NCI-H526 treated with DMSO at 0.1 percent for 48 hours (cell line): ENCODE results near the gene GCN1.

Experiments used
- DNase-seq: peaks from one replicate; lab custom pipeline; 2025; lab: John Stamatoyannopoulos, UW

Gene GCN1

DNA sequence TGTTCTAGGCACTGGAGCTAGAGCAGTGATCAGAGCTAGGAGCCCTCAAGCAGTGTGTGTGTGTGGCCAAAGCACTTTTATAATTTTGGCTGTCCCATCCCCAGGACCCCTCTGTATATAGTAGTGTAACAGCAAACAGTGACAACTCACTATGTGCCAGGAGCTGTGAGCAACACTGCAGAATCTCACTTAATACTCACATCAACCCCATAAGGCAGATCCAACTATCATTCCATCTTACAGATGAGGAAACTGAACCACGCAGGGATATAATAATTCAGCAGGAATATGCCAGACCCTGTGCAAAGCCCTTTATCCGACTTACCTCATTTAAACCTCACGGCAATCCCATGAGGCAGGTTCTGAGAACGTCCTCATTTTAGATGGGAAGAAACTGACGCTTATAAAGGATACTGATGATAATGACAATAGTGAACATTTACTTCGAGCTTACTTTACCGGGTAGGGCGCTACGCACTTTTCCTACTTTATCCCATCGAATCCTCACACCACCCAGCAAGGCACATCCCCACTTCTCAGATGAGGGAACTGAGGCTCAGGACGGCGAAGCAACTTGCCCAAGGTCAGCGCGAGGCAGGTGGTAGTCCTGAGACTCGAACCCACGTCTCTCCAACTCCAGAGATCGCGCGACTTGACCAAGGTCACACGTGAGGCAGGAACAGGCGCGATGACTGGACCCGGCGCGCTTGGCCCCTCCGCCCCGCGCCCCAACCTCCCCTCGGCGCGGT, 78.6 kb downstream of the GCN1 start:
- DNase-seq = no peak

DNA sequence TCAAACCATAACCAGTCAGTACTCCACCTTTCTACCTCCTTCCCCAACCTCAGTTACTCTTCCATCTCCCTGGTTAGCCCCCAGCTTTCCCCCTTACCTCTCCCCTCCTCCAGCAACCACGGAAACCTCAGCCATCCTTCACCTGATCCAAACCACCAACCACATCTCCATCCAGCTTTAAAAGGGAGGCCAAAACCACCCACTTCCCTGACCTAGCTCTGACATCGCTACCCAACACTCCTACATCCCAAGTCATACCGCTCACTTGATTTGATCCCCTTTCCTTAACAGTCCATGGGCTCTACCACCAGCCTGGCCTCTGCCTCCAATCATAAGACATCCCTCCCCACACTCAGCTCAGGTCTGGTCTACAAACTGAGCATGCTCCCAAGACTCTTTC, 79.4 kb downstream of the GCN1 start:
- DNase-seq = no peak

DNA sequence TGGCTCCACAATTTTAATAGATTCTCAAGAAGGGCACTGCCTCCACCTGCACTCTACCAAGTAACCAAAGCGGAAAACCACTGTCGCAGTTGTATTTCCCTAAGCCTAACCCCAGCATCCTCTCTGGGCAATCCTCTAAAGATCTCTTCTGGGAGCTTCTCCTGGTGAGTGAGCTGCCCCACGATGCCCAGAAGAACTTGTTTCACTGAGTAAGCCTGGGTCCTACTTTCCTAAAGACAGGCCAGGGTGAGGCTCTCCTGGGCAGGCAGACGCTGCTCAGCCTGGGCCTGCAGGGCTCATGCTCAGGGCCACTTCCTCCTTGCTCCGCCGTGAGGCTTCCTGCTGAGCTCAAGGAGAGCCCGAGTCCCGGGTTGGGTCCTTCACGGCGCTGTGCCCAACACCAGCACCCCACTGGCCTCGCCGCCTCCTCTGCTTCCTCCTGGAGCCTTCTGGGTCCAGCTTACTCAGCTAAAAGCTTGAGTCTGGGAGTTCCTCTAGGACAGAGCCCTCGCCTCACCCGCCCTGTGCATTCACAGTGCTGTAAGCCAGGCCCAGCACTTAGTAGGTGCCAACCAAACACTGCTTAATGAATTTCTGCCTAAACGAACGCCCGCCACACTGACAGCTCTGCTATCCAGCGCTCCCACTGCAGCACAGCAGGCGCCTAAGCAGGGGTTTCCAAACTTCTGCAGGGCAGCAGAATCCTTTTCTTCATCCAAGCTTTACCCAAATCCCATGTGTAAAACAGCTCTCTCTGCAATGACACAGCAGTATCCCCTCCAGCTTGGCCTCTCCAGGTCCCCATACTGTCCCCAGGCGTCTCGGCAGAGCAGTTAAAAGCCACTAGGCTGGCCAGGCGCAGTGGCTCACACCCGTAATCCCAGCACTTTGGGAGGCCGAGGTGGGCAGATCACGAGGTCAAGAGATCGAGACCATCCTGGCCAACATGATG, 83.7 kb downstream of the GCN1 start:
- DNase-seq = no peak

DNA sequence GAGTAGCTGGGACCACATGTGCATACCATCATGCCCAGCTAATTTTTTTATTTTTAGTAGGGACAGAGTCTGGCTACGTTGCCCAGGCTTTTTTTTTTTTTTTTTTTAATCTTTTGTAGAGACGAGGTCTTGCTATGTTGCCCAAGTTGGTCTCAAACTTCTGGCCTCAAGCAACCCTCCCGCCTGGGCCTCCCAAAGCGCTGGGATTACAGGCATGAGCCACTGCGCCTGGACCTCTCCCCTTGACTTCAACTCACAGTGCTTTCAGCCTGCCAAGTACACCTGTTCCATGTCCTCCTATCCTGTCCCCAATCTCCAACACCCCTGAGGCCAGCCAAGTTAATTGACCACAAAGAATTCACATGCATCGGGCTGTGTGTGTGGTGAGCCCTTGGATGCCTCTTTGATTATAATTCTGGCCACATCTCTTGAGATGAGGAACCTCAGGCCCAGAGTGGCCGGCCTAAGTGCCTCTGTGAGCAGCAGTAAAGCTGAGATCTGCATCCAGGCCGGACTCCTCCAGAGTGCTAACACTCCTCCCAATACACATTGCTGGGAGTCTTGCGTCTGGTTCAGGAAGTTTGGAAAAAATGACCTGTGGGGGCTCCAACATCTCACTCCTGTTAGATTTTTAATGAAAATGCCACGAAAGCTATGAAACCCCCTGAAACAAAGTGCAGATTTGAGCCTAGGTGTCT, 84.8 kb downstream of the GCN1 start:
- no peak for DNase-seq

DNA sequence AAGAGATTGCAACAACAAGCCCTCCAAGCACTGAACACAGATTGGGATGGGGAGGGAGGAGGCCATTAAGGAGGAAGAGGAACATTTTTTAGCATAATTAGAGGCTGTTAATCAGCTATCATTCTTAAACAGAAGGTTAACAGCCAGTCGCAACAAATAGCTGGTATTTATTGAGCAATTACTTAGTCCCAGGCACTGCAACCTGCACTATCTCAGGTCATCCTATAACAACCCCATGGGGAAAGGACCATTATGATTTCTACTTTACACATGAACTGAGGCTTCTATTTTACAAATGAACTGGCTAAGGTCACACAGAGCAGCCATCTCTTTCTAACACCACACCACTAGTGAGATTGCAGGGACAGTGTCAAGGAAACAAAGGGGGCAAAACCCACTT, 88.4 kb downstream of the GCN1 start:
- DNase-seq = no peak

DNA sequence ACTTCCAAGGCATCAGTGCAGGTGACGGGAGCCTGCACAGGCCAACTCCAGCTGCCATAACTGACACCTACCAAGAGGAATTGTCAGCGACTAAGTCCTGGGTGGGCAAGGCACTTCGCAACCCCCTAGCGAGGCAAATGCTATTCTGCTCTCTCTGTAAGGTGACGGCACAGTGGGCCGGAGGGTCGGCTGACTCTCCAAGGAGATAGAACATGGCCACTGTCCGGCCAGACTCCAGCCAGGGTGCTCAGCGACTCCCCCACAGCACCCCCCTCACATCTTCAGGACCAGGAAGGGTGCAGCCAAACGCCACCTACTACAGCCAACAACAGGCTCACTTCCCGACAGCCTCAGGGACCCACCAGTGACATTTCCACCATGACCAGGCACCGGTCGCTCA, 91.1 kb downstream of the GCN1 start:
- no peak for DNase-seq

DNA sequence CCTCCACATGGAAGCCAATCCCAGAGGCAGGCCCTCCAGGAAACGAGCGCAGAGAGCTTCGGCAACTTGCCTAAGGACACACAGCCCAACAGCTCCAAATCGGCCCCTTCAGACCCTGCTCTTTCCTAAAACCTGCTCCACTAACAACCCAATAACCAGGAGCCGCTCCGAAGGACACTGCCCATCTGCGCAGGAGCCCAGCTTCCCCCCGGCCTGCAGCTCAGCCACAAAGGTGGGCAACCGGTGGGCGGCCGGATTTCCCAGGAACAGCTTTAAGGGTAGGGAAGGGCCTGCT, 91.5 kb downstream of the GCN1 start:
- no peak for DNase-seq

DNA sequence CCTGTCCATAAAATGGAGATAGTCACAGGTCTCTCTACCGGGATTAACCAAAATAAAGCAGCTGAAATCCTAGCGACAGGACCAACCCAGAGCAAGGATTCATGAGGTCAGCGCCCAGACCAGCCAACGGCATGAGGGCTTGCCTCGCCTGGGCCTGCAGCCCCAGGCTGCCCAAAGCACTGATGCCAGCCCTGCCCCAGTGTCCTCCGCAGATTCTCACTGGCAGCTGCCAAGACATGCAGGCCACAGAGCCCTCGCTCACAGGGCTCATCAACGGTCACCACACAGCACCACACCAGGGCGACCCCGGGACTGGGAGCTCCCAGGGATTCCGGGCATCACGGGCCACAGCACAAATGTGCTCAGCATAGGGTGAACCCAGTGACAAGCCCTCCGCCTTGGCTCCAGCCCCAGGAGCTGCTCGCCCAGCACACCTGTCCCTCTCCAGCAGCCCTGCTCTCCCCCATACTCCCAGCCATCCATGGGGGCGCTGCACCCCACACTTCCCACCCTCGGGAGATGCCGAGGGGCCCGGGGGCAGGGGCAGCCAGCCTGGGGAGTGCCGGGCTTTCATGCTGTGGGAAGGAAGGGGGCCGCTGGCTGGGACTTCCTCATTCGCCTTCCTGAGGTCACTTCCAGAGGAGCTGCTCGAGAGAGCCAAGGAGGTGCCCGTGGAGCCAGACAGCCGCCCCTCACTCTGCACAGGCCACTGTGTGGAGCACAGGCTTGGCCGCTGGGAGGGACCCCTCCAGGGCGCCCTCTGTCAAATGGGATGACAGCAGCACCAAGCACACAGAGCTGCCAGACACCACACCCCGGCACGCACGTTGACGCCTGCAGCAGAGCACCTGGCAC, 92.1 kb downstream of the GCN1 start:
- no peak for DNase-seq

DNA sequence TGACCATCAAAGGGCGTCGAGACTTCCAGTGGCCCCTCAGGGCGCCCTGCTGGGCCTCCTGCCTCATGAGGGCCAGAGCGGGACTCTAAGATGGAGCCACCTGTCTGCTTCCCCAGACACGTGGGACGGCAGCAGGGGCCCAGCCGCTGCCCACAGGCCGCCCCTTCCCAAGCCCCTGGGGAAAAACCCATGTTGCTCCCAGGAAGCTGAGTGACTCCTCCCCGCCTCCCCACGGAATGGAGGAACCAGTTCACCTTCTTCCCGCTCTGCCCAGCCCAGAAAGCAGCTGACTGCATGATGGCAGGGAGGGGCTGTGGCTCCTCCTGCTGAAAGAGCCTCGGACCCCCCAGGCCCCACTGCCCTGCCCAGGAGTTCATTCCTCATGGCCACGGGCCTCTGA, 92.9 kb downstream of the GCN1 start:
- no peak for DNase-seq

DNA sequence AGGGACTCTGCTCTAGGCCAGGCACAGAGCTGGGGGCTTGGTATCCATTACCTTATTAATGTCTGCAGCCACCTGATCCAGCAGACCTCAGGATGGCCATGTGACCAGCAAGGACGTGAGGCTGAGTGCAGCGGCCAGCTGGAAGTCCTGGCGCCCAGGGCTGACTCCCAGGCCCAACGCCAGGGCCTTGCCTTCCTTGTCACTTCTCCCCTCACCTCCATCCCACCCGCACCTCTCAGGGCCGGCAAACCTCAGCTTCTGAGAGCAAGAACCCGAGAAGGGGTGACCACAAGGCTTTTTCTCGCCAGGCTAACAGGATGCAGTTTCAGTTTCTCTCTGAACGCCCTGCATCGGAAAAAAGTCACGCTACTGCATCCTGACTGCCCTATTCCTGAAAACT, 93.3 kb downstream of the GCN1 start:
- DNase-seq = no peak

DNA sequence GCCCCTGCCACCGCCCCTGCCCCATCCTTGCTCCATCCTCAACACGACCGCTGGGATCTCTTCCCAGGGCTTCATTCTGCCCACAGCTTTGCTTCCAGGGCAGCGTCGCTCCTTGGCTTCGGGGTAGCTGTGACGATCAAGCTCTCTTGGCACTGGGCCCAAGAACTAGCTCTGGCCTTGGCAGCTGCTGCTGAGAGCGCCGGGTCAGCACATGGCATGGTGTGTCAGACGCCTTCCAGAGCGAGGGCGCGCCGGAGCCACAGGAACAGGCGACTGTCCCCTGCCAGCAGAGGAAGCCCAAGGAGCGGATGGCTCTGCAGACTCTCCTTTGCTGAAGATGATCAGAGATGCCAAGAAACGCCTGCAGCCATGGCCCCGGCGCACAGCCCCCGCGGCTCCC, 93.9 kb downstream of the GCN1 start:
- DNase-seq = no peak

DNA sequence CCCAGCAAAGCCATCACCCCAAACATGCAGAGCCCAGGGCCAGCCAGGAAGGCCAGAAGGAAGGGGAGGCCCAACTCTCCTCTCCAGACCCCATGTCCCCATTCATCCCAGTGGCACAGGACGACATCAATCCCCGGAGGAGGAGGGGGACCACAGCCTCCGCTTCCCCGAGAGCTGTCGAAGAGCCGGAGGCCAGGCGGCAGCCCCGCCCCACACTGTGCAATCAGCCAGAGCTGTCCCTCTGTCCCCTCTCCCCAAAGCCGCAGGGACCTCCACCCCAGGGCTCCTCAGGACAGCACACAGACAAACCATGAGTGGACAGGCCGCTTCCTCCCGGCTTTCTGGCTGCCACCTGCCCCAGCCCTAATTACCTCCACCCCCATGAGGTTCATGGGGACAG, 94.8 kb downstream of the GCN1 start:
- no peak for DNase-seq

DNA sequence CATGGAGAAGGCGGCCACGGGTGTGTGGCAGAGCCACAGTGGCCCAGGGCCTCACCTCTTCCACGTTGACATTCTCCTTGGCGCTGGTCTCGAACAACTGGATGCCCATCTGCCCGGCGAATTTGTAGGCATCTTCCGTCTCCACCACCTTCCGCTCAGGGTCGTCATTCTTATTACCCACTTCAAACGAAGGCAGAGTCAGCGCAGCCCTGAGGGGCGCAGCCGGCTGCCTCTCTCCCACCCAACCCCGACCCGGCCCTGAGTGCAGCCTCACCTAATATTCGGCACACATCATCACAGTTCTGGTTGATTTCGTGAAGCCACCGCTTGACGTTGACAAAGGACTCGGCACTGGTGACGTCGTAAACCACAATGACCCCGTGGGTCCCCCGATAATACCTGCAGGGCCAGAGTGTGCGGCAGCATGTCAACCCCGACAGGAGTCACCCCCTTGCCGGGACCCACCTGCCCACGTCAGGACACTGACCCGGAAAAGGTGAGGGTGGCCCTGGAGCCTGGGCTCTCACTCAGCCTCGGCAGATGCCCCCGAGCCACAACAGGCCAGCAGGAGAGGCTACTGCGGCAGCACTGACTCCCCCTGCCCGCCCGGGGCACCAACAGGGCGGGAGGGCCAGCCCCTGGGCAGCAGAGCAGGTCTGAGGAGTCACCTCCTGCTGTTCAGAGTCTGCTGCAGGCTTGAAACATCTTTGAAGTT, 95.6 kb downstream of the GCN1 start:
- DNase-seq = no peak

DNA sequence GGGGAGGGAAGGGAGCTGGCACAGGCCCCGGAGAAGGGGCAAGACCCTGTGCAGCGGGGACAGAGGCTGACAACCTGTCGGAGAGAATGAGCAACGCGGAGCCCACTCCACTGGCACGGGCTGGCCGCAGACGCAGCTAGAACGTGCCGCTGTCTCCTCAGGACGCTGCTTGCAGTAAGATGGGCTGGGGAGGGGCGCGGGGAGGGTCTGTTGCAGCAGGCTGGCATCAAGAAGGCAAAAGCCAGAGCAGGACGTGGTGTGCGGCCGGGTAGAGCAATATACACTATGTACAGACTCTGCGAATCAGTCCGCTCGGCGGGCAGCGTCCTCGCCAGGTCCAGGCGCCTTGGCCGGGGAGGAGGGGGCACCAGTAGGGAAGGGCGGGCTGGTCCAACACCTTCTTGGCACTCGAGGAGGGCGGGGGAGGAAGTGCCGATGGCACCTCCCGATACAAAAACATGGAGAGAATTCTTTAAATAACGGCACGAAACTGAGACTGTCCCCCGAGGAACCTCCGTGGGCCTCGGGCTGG, 97.8 kb downstream of the GCN1 start:
- DNase-seq = no peak

DNA sequence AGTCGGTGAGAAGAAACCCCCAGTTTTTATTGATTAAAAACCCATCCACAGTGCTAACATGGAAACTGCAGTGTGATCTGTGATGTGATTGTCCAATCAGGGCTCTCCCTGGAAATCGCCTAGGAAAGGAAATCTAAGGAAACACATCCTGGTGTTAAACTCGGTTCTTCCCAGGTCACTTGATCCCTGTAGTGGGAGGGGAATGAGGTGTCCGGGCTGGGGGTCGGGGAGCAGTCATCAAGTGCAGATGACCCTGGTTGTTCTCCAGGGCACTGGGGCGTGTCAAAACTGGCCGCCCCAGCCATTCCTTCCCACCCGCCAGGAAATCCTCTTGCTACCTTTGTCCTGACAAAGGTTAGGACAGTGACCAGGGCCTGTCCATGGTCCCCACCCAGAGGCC, 98.8 kb downstream of the GCN1 start:
- no peak for DNase-seq

DNA sequence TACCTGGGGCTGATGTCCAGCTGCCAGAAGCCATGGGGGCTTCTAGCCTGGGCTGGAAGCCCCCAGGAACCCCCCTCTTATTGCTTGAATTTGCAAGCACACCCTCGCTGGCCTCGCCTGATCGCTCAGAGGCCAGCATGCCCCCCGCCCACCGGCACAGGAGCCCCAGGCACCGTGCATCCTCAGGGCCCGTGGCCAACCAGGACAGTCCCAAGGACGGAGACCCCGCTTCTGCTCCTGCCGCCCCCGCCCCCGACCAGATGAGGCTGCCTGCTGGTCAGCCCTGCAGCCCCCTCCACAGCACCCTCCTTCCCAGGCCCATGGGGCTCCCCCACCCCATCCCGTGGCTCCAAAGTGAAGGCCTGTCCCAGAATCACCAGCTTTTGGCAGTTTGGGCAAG, 99.2 kb downstream of the GCN1 start:
- DNase-seq = no peak

DNA sequence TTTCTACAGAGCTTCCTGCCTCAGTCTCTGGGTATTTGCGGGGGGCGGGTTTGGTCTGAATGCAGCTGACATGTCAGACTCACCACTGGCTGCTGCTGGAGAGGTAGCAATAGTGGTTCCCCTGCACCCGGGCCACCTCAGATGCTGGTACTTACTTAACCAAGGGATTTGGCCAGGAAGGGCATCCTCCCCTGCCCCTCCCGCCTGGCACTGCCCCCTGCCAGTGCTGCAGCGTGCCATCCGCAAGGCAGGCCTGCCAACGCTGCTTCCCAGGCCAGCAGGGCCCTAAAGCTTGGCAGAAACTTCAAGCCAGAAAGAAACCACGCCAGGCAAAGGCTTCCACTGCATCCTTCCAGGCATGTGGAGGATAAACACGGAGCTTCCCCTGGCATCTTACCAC, 100.0 kb downstream of the GCN1 start:
- no peak for DNase-seq

DNA sequence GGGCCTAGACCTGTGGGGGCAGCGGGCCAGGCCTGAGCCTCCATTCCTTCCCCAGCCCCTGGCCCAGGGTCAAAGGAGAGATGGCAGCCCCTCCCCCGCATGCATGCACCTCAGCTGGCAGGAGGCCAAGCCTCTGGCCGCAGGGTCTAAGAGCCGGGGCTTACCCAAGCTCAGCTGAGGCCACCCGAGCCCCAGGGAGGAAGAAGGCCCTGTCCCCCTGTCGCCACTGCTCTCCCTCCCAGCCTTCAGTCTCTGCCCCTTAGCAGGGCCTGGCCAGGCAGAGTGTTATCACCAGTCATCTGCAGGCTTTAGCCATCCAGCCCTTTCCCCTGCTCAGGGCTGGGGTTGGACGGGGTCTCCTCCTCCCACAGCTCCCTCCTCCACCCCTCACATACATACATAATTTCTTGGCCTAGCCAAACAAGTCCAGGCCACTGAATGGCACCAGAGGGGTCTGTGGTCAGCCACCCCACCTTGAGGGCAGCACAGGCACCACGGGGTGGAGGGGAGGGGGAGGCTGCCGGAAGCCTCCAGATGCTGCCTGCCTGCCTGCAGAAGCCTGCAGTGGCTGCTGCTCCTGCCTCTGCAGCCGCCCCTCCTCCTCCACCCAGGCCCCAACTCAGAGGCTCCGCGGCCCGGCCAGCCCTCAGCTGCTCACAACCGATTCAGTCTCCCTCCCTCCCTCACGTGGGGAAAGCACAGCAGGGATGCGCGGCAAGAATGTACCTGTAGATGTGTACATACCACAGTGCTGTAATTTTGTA, 100.7 kb downstream of the GCN1 start:
- no peak for DNase-seq

DNA sequence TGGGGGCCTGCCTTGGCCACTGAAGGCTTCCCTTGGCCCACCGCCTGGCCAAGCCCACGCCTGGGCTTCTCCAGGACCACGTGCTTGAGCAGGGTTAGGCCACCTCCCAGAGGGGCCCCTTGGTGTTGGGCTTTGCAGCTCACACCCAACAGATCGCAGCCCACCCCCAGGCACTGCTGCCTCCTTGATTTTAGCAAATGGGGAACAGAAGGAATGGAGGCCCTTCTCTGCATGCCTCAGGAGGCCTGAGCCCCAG, 101.3 kb downstream of the GCN1 start:
- DNase-seq = no peak

DNA sequence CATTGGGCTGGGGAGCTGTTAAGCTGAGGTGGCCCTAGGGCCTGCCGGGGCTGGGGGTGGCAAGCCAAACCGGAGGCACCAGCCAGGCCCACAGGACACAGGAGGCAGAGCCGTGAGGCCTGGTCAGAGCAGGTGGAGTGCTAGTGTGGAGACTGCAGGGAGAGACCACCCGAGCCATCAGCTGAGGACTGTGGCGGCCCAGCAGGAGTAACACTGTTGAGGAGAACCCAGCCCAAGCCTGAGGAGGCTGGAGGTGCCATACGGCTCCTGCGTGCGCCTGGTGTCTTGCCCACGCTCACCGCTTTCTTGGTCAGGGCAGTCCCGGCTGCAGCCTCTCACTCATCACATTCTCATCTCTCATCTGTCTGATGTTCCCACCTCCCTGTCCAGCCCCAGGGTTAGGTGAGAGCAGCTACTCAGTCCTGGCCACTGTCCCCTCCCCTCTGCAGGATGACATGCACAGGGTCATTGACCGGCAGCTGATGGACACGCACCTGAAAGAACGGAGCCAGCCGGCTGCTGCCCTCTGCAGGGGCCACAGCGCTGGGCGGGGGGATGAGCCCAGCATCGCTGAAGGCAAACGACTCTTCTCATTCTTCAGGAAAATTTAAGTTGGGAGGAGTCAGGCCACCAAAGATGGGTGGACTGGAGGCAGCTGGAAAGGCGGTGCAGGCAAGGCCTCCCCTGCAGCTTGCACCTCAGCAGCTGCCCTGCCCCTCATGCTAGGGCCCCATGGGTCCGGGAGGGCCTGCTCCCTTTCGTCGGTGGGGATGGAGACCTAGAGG, 101.8 kb downstream of the GCN1 start:
- DNase-seq = no peak
